Activated T-helper 1 cell treated with anti-CD3 and anti-CD28 coated beads, Interleukin-12 subunit alpha, Interleukin-12 subunit beta, Interleukin-2, Interleukin-4 antibody, amounts not matched to agents 30 ng/mL and 10 ng/mL and 1 ng/mL, durations not matched to agents 14 hours and 24 hours and 36 hours (primary cell): ENCODE results near the gene GALNT17. TPM values are rescaled to one million over a fixed set of nuclear protein-coding genes. Genes with fewer than 3 reads are reported as not detected.

Source experiments
- DNase-seq: peaks from one replicate; pipeline ENCODE4 v3.0.0; 2021; ENCODE audit warnings: low spot score
- H3K27ac Mint-ChIP-seq: one replicate; pipeline ENCODE4 v1.8.0; 2021; ENCODE audit warnings: mild to moderate bottlenecking, mixed read lengths
- H3K27me3 Mint-ChIP-seq: one replicate; pipeline ENCODE4 v1.8.0; 2022; ENCODE audit warnings: mild to moderate bottlenecking, moderate library complexity, mixed read lengths; ENCODE audit not compliant: insufficient read depth
- H3K36me3 Mint-ChIP-seq: one replicate; pipeline ENCODE4 v1.8.0; 2021; ENCODE audit warnings: low read depth, mixed read lengths
- H3K4me1 Mint-ChIP-seq: one replicate; pipeline ENCODE4 v1.8.0; 2021; ENCODE audit warnings: low read depth, mixed read lengths
- H3K4me3 Mint-ChIP-seq: one replicate; pipeline ENCODE4 v1.8.0; 2021; ENCODE audit warnings: mild to moderate bottlenecking, moderate library complexity, mixed read lengths
- H3K9me3 Mint-ChIP-seq: one replicate; pipeline ENCODE4 v1.8.0; 2021; ENCODE audit warnings: mixed read lengths
- intact Hi-C: fragments of 100-400 bp; cut with micrococcal nuclease; formaldehyde crosslinking; loops from one replicate; pipeline ENCODE4 v1.15.1; 2024
- total RNA-seq: library from RNA; stranded (reverse); gene quantifications from 2 replicates; pipeline ENCODE4 v1.2.3, GENCODE V29; 2022

GALNT17 gene
- total RNA-seq, 1 donor from 2014 or later, result not detected

- H3K4me3 Mint-ChIP-seq, result no peak overlapping the region
- no peak for DNase-seq
- no peaks in the 10 kb centered on the region for H3K27me3 Mint-ChIP-seq
- H3K9me3 Mint-ChIP-seq, result peaks cover 40% of the 10 kb centered on the region
- H3K4me1 Mint-ChIP-seq, result no peaks in the 10 kb centered on the region
- intact Hi-C loops, result no loop called here
- no peak overlapping the region for H3K27ac Mint-ChIP-seq
- H3K36me3 Mint-ChIP-seq, result no peaks in the 10 kb centered on the region
These were observed 245.1 kb downstream of the GALNT17 start for GRCh38 chr7:71377062-71377461.

GRCh38 chr7:71377469-71377868 lies 245.5 kb downstream of the GALNT17 start:
- no peaks in the 10 kb centered on the region for H3K27me3 Mint-ChIP-seq
- DNase-seq, result no peak
- no peaks in the 10 kb centered on the region for H3K4me1 Mint-ChIP-seq
- no peak overlapping the region for H3K4me3 Mint-ChIP-seq
- no peak overlapping the region for H3K27ac Mint-ChIP-seq
- H3K9me3 Mint-ChIP-seq, result peaks cover 44% of the 10 kb centered on the region
- no peaks in the 10 kb centered on the region for H3K36me3 Mint-ChIP-seq
- intact Hi-C loops, result no loop called here

- no peaks in the 10 kb centered on the region for H3K27me3 Mint-ChIP-seq
- DNase-seq, result no peak
- H3K36me3 Mint-ChIP-seq, result no peaks in the 10 kb centered on the region
- intact Hi-C loops, result no loop called here
- H3K4me1 Mint-ChIP-seq, result no peaks in the 10 kb centered on the region
- peaks cover 49% of the 10 kb centered on the region for H3K9me3 Mint-ChIP-seq
- no peak overlapping the region for H3K4me3 Mint-ChIP-seq
- H3K27ac Mint-ChIP-seq, result no peak overlapping the region
These were observed 252.2 kb downstream of the GALNT17 start for GRCh38 chr7:71384094-71384493.

- no peak for DNase-seq
- peaks cover 44% of the 10 kb centered on the region for H3K9me3 Mint-ChIP-seq
- H3K27ac Mint-ChIP-seq, result no peak overlapping the region
- no peaks in the 10 kb centered on the region for H3K27me3 Mint-ChIP-seq
- no peaks in the 10 kb centered on the region for H3K36me3 Mint-ChIP-seq
- intact Hi-C loops, result no loop called here
- H3K4me1 Mint-ChIP-seq, result no peaks in the 10 kb centered on the region
- H3K4me3 Mint-ChIP-seq, result no peak overlapping the region
These were observed 253.4 kb downstream of the GALNT17 start for GRCh38 chr7:71385330-71385729.

- Mint-ChIP-seq H3K27ac (no peak overlapping the region), H3K27me3 (no peaks in the 10 kb centered on the region), H3K4me3 (no peak overlapping the region), H3K9me3 (peaks cover 48% of the 10 kb centered on the region), H3K4me1 (no peaks in the 10 kb centered on the region), H3K36me3 (no peaks in the 10 kb centered on the region)
- intact Hi-C loops, result no loop called here
- no peak for DNase-seq
These were observed 254.3 kb downstream of the GALNT17 start for GRCh38 chr7:71386152-71386785.

- peaks cover 57% of the 10 kb centered on the region for H3K9me3 Mint-ChIP-seq
- no peak for DNase-seq
- no peaks in the 10 kb centered on the region for H3K4me1 Mint-ChIP-seq
- H3K36me3 Mint-ChIP-seq, result no peaks in the 10 kb centered on the region
- H3K27me3 Mint-ChIP-seq, result no peaks in the 10 kb centered on the region
- intact Hi-C loops, result no loop called here
- H3K4me3 Mint-ChIP-seq, result no peak overlapping the region
- no peak overlapping the region for H3K27ac Mint-ChIP-seq
These were observed 256.2 kb downstream of the GALNT17 start for GRCh38 chr7:71388181-71388580.

- DNase-seq, result no peak
- Mint-ChIP-seq H3K36me3 (no peaks in the 10 kb centered on the region), H3K4me1 (no peaks in the 10 kb centered on the region), H3K27me3 (no peaks in the 10 kb centered on the region), H3K9me3 (peaks cover 51% of the 10 kb centered on the region), H3K27ac (no peak overlapping the region), H3K4me3 (no peak overlapping the region)
- intact Hi-C loops, result no loop called here
These were observed 258.0 kb downstream of the GALNT17 start for GRCh38 chr7:71389976-71390375.

GRCh38 chr7:71393661-71394060 lies 261.7 kb downstream of the GALNT17 start:
- H3K27me3 Mint-ChIP-seq, result no peaks in the 10 kb centered on the region
- intact Hi-C loops, result no loop called here
- H3K27ac Mint-ChIP-seq, result no peak overlapping the region
- no peak overlapping the region for H3K4me3 Mint-ChIP-seq
- H3K9me3 Mint-ChIP-seq, result peaks cover 49% of the 10 kb centered on the region
- H3K36me3 Mint-ChIP-seq, result no peaks in the 10 kb centered on the region
- no peak for DNase-seq
- H3K4me1 Mint-ChIP-seq, result no peaks in the 10 kb centered on the region

- Mint-ChIP-seq H3K27ac (no peak overlapping the region), H3K4me1 (no peaks in the 10 kb centered on the region), H3K9me3 (peaks cover 32% of the 10 kb centered on the region), H3K36me3 (no peaks in the 10 kb centered on the region), H3K4me3 (no peak overlapping the region), H3K27me3 (no peaks in the 10 kb centered on the region)
- intact Hi-C loops, result no loop called here
- DNase-seq, result no peak
These were observed 270.7 kb downstream of the GALNT17 start for GRCh38 chr7:71402684-71403083.

- Mint-ChIP-seq H3K27me3 (no peaks in the 10 kb centered on the region), H3K36me3 (no peaks in the 10 kb centered on the region), H3K27ac (no peak overlapping the region), H3K9me3 (peaks cover 30% of the 10 kb centered on the region), H3K4me3 (no peak overlapping the region), H3K4me1 (no peaks in the 10 kb centered on the region)
- intact Hi-C loops, result no loop called here
- DNase-seq, result no peak
These were observed 271.4 kb downstream of the GALNT17 start for GRCh38 chr7:71403202-71403946.

GRCh38 chr7:71404726-71405345 lies 272.9 kb downstream of the GALNT17 start:
- intact Hi-C loops, result no loop called here
- Mint-ChIP-seq H3K4me1 (no peaks in the 10 kb centered on the region), H3K36me3 (no peaks in the 10 kb centered on the region), H3K9me3 (peaks cover 32% of the 10 kb centered on the region), H3K27me3 (no peaks in the 10 kb centered on the region), H3K27ac (no peak overlapping the region), H3K4me3 (no peak overlapping the region)
- DNase-seq, result no peak

- intact Hi-C loops, result no loop called here
- peaks cover 33% of the 10 kb centered on the region for H3K9me3 Mint-ChIP-seq
- H3K27me3 Mint-ChIP-seq, result no peaks in the 10 kb centered on the region
- no peak overlapping the region for H3K27ac Mint-ChIP-seq
- H3K4me3 Mint-ChIP-seq, result no peak overlapping the region
- no peaks in the 10 kb centered on the region for H3K4me1 Mint-ChIP-seq
- H3K36me3 Mint-ChIP-seq, result no peaks in the 10 kb centered on the region
- no peak for DNase-seq
These were observed 276.3 kb downstream of the GALNT17 start for GRCh38 chr7:71408271-71408670.

GRCh38 chr7:71409550-71410157 lies 277.7 kb downstream of the GALNT17 start:
- H3K36me3 Mint-ChIP-seq, result no peaks in the 10 kb centered on the region
- peaks cover 35% of the 10 kb centered on the region for H3K9me3 Mint-ChIP-seq
- no peaks in the 10 kb centered on the region for H3K4me1 Mint-ChIP-seq
- no peaks in the 10 kb centered on the region for H3K27me3 Mint-ChIP-seq
- DNase-seq, result no peak
- intact Hi-C loops, result no loop called here
- no peak overlapping the region for H3K27ac Mint-ChIP-seq
- H3K4me3 Mint-ChIP-seq, result no peak overlapping the region
